ENCODE measurements around the gene ZNF554.

DNA sequence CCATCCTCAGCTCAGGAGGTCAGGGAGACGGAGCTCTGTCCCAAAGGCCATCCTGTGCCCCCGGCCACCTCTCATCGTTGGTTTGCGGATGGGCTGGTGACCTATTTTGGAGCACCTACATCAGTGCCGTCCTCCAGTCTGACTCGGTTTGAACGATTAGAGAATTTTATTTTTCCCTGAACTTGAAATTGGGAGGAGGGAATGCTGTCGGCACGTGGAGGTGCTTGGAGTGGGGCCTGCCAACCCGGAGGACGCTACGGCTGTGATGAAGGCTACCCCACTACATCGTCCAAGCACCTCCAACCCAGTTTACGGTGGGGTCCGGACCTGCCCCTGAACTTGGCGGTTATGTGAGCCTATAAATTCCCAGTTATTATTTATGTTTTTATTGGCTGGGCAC is 3.0 kb upstream of the ZNF554 start:
- TF ChIP-seq EZH2 (IDR thresholded peaks at IDR 0.05) (no peak), CTCF (IDR thresholded peaks at IDR 0.05) (no peak)

Measured in neural progenitor cell (in vitro differentiated cells).